Liver (tissue), 9 donors: ENCODE measurements around the gene PITPNC1. TPM values are rescaled to one million over a fixed set of nuclear protein-coding genes. Genes with fewer than 3 reads are reported as not detected.

Experiments used
- DNase-seq: peaks from one replicate; pipeline ENCODE4 v3.0.0-alpha.2; 2017; ENCODE audit warnings: low spot score
- H3K27ac ChIP-seq, 2 donors: one replicate each; pipeline ENCODE4 v1.7.0; 2013; ENCODE audit warnings: inconsistent platforms in 2 of 2, low read length in 2 of 2, control low read depth in 1 of 2, low read depth in 1 of 2, mild to moderate bottlenecking in 1 of 2
- H3K27me3 ChIP-seq, 4 donors: one replicate each; pipeline versions ENCODE4 v1.6.1 to v1.7.0; 2013; ENCODE audit warnings: low read length in 3 of 4, inconsistent platforms in 1 of 4, mild to moderate bottlenecking in 1 of 4, moderate library complexity in 1 of 4; ENCODE audit not compliant: control insufficient read depth in 4 of 4, insufficient read depth in 4 of 4
- H3K36me3 ChIP-seq, 4 donors: one replicate each; pipeline versions ENCODE4 v1.6.1 to v1.7.0; 2013; ENCODE audit warnings: low read length in 3 of 4, mild to moderate bottlenecking in 3 of 4, low read depth in 1 of 4, moderate library complexity in 1 of 4; ENCODE audit not compliant: control insufficient read depth in 4 of 4, insufficient read depth in 3 of 4
- H3K4me1 ChIP-seq, 4 donors: one replicate each; pipeline versions ENCODE4 v1.6.1 to v1.7.0; 2013; ENCODE audit warnings: low read length in 3 of 4, mild to moderate bottlenecking in 3 of 4, moderate library complexity in 1 of 4; ENCODE audit not compliant: control insufficient read depth in 4 of 4, insufficient read depth in 4 of 4
- H3K4me3 ChIP-seq, 3 donors: one replicate each; pipeline versions ENCODE4 v1.6.1 to v1.7.0; 2013; ENCODE audit warnings: low read length in 3 of 3, control low read depth in 1 of 3, low read depth in 1 of 3, mild to moderate bottlenecking in 1 of 3
- H3K9ac ChIP-seq, 2 donors: one replicate each; pipeline ENCODE4 v1.7.0; 2013; ENCODE audit warnings: low read length in 2 of 2, mild to moderate bottlenecking in 2 of 2, moderate library complexity in 2 of 2, control low read depth in 1 of 2, low read depth in 1 of 2
- H3K9me3 ChIP-seq, 4 donors: one replicate each; pipeline versions ENCODE4 v1.6.1 to v1.7.0; 2013; ENCODE audit warnings: low read length in 3 of 4; ENCODE audit not compliant: control insufficient read depth in 4 of 4
- FOXA1 ChIP-seq: IDR thresholded peaks from 2 replicates; pipeline ENCODE4 v1.6.1; 2016; ENCODE audit warnings: antibody characterized with exemption
- FOXA2 ChIP-seq: IDR thresholded peaks from 2 replicates; pipeline ENCODE4 v1.6.1; 2016; ENCODE audit warnings: antibody characterized with exemption
- GABPA ChIP-seq, 2 donors: IDR thresholded peaks in 1 of 2; conservative IDR thresholded peaks in 1 of 2; 2 replicates each; pipeline ENCODE4 v1.6.1; 2016; ENCODE audit warnings: antibody characterized with exemption in 2 of 2, mild to moderate bottlenecking in 1 of 2, moderate library complexity in 1 of 2
- HNF4A ChIP-seq, 2 donors: conservative IDR thresholded peaks; 2 replicates each; pipeline ENCODE4 v1.6.1; 2016; ENCODE audit warnings: antibody characterized with exemption in 2 of 2, mild to moderate bottlenecking in 2 of 2
- HNF4G ChIP-seq: IDR thresholded peaks from 2 replicates; pipeline ENCODE4 v1.6.1; 2016; ENCODE audit warnings: antibody characterized with exemption
- NR2F2 ChIP-seq: IDR thresholded peaks from 2 replicates; pipeline ENCODE4 v1.6.1; 2016; ENCODE audit warnings: antibody characterized with exemption
- RAD21 ChIP-seq, 2 donors: IDR thresholded peaks; 2 replicates each; pipeline ENCODE4 v1.6.1; 2016; ENCODE audit warnings: antibody characterized with exemption in 2 of 2, mild to moderate bottlenecking in 2 of 2
- RXRA ChIP-seq, 2 donors: IDR thresholded peaks; 2 replicates each; pipeline ENCODE4 v1.6.1; 2017 to 2018; ENCODE audit warnings: antibody characterized with exemption in 2 of 2, mild to moderate bottlenecking in 1 of 2
- SP1 ChIP-seq: IDR thresholded peaks from 2 replicates; pipeline ENCODE4 v1.6.1; 2018; ENCODE audit warnings: antibody characterized with exemption, mild to moderate bottlenecking
- TAF1 ChIP-seq: conservative IDR thresholded peaks from 2 replicates; pipeline ENCODE4 v1.6.1; 2016; ENCODE audit warnings: antibody characterized with exemption, mild to moderate bottlenecking
- YY1 ChIP-seq: IDR thresholded peaks from 2 replicates; pipeline ENCODE4 v1.6.1; 2016; ENCODE audit warnings: antibody characterized with exemption, mild to moderate bottlenecking
- ZBTB33 ChIP-seq: IDR thresholded peaks from 2 replicates; pipeline ENCODE4 v1.6.1; 2016; ENCODE audit warnings: antibody characterized with exemption
- WGBS: extraction: QIAGEN DNeasy Blood & Tissue Kit; methylation state at CpG from one replicate; pipeline ENCODE4 v1.1.7; 2013; 5-methylcytosine and 5-hydroxymethylcytosine counted together
- polyA plus RNA-seq, 2 donors: library from polyadenylated mRNA; stranded (reverse) in 1 of 2; unstranded in 1 of 2; fragments of 200-250 nt in 1 of 2; fragments of >200 nt in 1 of 2; fragmentation: Nextera tagmentation in 1 of 2; extraction: Ambion mirVana in 1 of 2; gene quantifications; one replicate each; pipeline versions ENCODE4 v1.2.1 to v1.2.3, GENCODE V29; 2013 to 2015
- total RNA-seq, 2 donors: library from RNA; depleted of rRNA; stranded (reverse); fragments of >200 nt; gene quantifications; one replicate each; pipeline ENCODE4 v1.2.3, GENCODE V29; 2014
- TF ChIP-seq, protein P1 (sequence below): IDR thresholded peaks from 2 replicates; pipeline ENCODE4 v1.6.1; 2016; ENCODE audit warnings: antibody characterized with exemption
- TF ChIP-seq, protein P2 (sequence below): IDR thresholded peaks from 2 replicates; pipeline ENCODE4 v1.6.1; 2016; ENCODE audit warnings: antibody characterized with exemption
- donor health status: healthy.
- donor health status: healthy.
- donor health status: healthy.
- donor health status: healthy.
- donor health status: healthy.

The PITPNC1 gene
- total and polyA plus RNA-seq, 4 donors = 2.3 to 10.2 (median 5.7) TPM

DNA sequence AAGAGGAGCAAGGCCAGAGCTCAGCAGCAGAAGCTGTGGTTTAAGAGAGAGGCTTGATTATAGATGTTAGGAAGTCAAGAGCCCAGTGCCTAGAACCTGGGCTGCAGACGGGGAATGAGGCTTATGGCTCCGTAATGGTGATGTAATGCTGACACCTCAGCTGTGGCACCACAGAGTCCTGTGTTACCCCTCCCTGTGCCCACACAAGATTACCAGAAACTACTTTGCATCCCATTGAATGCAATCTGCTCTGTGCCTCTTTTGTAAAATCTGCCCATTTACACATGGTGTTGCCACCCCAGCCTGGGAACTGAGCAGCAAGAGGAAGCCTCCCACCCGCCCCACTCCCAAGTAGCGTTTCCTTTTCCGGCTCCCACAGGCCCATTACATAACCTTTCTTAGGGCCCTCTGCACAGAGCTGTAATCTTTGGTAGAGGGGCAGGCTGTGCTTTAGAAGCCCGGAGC lies 57.0 kb downstream of the PITPNC1 start:
- no peak overlapping the region for H3K4me3 ChIP-seq
- no peaks in the 10 kb centered on the region for H3K4me1 ChIP-seq
- TF ChIP-seq HNF4A (conservative IDR thresholded peaks at IDR 0.05) (no peak), RXRA (IDR thresholded peaks at IDR 0.05) (no peak), GABPA (IDR thresholded peaks at IDR 0.05 in 1 of 2, conservative IDR thresholded peaks at IDR 0.05 in 1 of 2) (peak in 1 of 2 donors; percentile 37), RAD21 (IDR thresholded peaks at IDR 0.05) (peak in 1 of 2 donors; percentile 3)
- TF ChIP-seq, protein P1, sequence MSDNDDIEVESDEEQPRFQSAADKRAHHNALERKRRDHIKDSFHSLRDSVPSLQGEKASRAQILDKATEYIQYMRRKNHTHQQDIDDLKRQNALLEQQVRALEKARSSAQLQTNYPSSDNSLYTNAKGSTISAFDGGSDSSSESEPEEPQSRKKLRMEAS = no peak
- no peak overlapping the region for H3K9ac ChIP-seq
- DNase-seq = no peak
- H3K9me3 ChIP-seq = no peaks in the 10 kb centered on the region
- H3K27me3 ChIP-seq = no peaks in the 10 kb centered on the region
- H3K36me3 ChIP-seq = no peaks in the 10 kb centered on the region
- peak overlapping the region; percentile 14 to 50 for H3K27ac ChIP-seq
- WGBS = 70% methylated on average over 6 of the region's 6 CpGs

- TF ChIP-seq HNF4A (conservative IDR thresholded peaks at IDR 0.05) = peak; percentile 7 to 22
- TF ChIP-seq FOXA1 = no peak
- no peak overlapping the region for H3K4me3 ChIP-seq
- H3K27me3 ChIP-seq = no peaks in the 10 kb centered on the region
- no peaks in the 10 kb centered on the region for H3K36me3 ChIP-seq
- H3K9ac ChIP-seq = no peak overlapping the region
- no peak for DNase-seq
- WGBS = 59% methylated on average over 5 of the region's 5 CpGs
- H3K27ac ChIP-seq = no peak overlapping the region
- no peaks in the 10 kb centered on the region for H3K4me1 ChIP-seq
- no peaks in the 10 kb centered on the region for H3K9me3 ChIP-seq
Observed at GRCh38 chr17:67435122-67435521, 58.0 kb downstream of the PITPNC1 start.

- 98% methylated on average over 5 of the region's 5 CpGs for WGBS
- H3K27ac ChIP-seq = no peak overlapping the region
- no peaks in the 10 kb centered on the region for H3K9me3 ChIP-seq
- H3K4me1 ChIP-seq = no peaks in the 10 kb centered on the region
- TF ChIP-seq GABPA (IDR thresholded peaks at IDR 0.05 in 1 of 2, conservative IDR thresholded peaks at IDR 0.05 in 1 of 2) (no peak), RXRA (IDR thresholded peaks at IDR 0.05) (no peak), YY1 (no peak), TAF1 (no peak), ZBTB33 (no peak), RAD21 (IDR thresholded peaks at IDR 0.05) (no peak), FOXA2 (no peak), SP1 (no peak), NR2F2 (no peak), HNF4G (no peak), FOXA1 (no peak)
- TF ChIP-seq, protein P2, sequence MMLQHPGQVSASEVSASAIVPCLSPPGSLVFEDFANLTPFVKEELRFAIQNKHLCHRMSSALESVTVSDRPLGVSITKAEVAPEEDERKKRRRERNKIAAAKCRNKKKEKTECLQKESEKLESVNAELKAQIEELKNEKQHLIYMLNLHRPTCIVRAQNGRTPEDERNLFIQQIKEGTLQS = no peak
- no peaks in the 10 kb centered on the region for H3K36me3 ChIP-seq
- H3K27me3 ChIP-seq = no peaks in the 10 kb centered on the region
- no peak overlapping the region for H3K4me3 ChIP-seq
- no peak overlapping the region for H3K9ac ChIP-seq
- DNase-seq = no peak
Observed at GRCh38 chr17:67435786-67436185, 58.7 kb downstream of the PITPNC1 start.
